ENCODE data around the gene BCL2L12. TPM values are rescaled to one million over a fixed set of nuclear protein-coding genes. Genes with fewer than 3 reads are reported as not detected.

BCL2L12 gene
- total and polyA plus RNA-seq, 2 of the 13 experiments (the other 11 are each of a cell fraction or from before 2014, with no cell fraction given), result 26.8 to 40.8 TPM

- peak; percentile 48; the same call in 1 of the 2 replicates for TF ChIP-seq AHDC1 (CRISPR knock-in tag; IDR thresholded peaks at IDR 0.05; ENCODE audit: borderline replicate concordance)
- no peak for TF ChIP-seq ERF (CRISPR knock-in tag; IDR thresholded peaks at IDR 0.05)
- TF ChIP-seq ZBTB40 (IDR thresholded peaks at IDR 0.05), result no peak
- TF ChIP-seq ZBTB40 (CRISPR knock-in tag; IDR thresholded peaks at IDR 0.05), result no peak
- peak; percentile 27; the same call in 1 of the 2 replicates for TF ChIP-seq ZNF446 (CRISPR knock-in tag; IDR thresholded peaks at IDR 0.05)
- TF ChIP-seq RARG (CRISPR knock-in tag; IDR thresholded peaks at IDR 0.05; ENCODE audit: low read depth), result no peak
- TF ChIP-seq, protein P1, sequence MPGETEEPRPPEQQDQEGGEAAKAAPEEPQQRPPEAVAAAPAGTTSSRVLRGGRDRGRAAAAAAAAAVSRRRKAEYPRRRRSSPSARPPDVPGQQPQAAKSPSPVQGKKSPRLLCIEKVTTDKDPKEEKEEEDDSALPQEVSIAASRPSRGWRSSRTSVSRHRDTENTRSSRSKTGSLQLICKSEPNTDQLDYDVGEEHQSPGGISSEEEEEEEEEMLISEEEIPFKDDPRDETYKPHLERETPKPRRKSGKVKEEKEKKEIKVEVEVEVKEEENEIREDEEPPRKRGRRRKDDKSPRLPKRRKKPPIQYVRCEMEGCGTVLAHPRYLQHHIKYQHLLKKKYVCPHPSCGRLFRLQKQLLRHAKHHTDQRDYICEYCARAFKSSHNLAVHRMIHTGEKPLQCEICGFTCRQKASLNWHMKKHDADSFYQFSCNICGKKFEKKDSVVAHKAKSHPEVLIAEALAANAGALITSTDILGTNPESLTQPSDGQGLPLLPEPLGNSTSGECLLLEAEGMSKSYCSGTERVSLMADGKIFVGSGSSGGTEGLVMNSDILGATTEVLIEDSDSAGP (CRISPR knock-in tag; IDR thresholded peaks at IDR 0.05; ENCODE audit: borderline replicate concordance), result no peak
- no peak for TF ChIP-seq ZNF569 (CRISPR knock-in tag; IDR thresholded peaks at IDR 0.05; ENCODE audit: borderline replicate concordance)
- TF ChIP-seq KLF9 (CRISPR knock-in tag; IDR thresholded peaks at IDR 0.05; ENCODE audit: low read depth), result no peak
- TF ChIP-seq ZNF749 (CRISPR knock-in tag; IDR thresholded peaks at IDR 0.05; ENCODE audit: borderline replicate concordance), result no peak
Measured at GRCh38 chr19:49665036-49665350, 740 bp upstream of the BCL2L12 start (continued).

All from HepG2 (cell line).